T-helper 22 cell (primary cell): ENCODE results near the gene HSD17B2.

ENCODE experiments used
- DNase-seq: peaks from one replicate; pipeline ENCODE4 v3.0.0-alpha.2; 2020; ENCODE audit warnings: low read depth

HSD17B2 gene

DNA sequence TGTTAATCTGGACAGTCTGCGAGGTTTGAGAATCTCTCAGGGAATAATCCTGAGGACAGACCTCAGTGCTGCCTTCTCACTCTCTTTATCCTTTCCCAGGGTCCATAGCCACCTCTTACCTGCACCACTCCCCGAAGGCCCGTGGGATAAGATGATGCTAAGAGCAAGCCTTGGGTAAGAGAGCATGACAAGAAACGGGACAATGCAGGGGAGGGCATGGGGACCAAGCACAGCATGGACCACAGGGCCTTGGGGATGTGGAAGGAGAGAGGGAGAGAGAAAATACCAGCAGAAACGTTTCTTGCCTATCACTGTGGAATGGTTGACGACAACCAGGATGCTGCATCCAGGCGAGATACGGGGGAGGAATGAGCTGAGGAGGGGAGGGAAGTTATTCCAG lies 15.5 kb upstream of the HSD17B2 start:
- no peak for DNase-seq

DNA sequence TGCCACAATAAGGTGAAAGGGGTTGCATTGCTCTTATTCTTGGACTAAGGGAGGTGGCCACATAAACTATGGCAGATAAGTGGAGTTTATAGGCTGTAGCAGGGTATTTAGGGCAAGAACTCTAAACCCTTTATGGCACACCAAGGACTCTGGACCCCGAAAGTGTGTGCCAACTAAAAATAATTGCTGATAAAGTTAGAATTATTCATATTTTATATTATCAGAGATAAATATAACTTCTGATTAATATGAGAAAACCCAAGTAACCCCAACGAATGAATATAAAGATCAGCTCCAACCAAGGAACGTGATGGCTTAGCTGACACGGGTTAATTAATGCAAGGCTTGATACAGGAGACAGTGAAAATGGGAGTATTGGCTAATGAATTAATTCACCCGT lies 15.0 kb upstream of the HSD17B2 start:
- DNase-seq: no peak

DNA sequence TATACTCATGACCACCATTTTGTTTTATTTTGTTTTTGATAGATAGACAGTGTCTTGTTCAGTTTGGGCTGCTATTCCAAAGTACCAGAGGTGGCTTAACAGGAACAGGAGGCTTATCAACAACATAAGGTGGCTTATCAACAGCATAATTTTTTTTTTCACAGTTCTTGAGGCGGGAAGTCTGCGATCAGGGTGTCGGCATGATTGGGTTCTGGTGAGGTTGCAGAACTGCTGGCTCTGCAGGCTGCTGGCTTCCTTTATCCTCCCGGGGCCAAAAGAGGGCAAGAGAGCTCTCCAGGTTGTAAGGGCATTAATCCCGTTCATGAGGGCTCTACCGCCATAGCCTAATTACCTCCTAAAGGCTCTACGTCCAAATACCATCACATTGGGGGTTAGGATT lies 11.8 kb upstream of the HSD17B2 start:
- DNase-seq: no peak

DNA sequence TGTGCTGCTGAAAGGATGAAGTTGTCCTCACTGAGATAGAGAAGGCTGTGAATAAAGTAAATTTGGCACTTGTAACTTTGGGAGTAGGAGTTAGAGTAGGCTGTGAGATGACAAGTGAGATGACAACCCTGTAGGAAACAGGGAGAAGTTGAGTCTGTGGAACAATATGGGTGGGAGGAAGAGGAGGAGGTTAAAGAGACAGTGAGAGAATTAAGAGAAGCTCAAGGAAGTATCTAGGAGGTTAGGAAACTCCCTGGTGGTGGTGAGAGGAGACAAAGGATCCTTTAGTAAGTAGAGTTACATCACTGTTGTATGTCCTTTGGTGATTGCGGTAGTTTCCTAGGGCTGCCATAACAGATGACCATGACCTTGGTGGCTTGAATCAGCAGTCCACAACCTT lies 10.7 kb upstream of the HSD17B2 start:
- no peak for DNase-seq

DNA sequence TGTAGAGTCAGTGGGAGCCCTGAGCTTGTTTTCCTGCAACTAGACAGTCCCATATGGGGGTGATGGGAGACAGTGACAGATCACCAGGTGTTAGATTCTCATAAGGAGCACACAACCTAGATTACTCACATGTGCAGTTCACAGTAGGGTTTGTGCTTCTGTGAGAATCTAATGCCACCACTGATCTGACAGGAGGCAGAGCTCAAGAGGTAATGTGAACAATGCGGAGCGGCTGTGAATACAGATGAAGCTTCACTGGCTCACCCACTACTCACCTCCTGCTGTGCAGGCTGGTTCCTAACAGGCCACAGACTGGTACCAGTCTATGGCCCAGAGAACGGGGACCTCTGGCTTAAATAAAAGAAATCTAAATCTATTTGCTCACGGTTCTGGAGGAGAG lies 10.2 kb upstream of the HSD17B2 start:
- no peak for DNase-seq

DNA sequence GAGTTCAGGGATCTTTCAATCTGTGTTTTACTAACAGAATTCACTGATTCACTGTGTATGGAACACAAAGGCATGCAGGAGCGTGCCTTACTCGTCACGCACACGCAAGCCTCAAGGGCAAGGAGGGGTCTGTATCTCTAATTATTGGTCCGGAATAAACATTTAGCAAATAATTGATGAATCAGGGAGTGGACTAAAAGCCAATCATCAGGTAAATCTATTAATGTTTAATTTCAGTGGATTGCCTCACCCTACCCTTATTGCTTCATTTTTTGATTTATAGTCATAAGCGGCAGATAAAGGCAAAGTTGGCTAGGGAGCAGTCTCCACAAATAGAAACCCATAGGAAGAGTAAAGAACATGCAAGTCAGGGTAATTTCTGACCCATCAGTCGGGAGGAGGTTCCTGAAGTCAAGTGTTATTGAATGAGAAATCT lies 7.4 kb upstream of the HSD17B2 start:
- no peak for DNase-seq

DNA sequence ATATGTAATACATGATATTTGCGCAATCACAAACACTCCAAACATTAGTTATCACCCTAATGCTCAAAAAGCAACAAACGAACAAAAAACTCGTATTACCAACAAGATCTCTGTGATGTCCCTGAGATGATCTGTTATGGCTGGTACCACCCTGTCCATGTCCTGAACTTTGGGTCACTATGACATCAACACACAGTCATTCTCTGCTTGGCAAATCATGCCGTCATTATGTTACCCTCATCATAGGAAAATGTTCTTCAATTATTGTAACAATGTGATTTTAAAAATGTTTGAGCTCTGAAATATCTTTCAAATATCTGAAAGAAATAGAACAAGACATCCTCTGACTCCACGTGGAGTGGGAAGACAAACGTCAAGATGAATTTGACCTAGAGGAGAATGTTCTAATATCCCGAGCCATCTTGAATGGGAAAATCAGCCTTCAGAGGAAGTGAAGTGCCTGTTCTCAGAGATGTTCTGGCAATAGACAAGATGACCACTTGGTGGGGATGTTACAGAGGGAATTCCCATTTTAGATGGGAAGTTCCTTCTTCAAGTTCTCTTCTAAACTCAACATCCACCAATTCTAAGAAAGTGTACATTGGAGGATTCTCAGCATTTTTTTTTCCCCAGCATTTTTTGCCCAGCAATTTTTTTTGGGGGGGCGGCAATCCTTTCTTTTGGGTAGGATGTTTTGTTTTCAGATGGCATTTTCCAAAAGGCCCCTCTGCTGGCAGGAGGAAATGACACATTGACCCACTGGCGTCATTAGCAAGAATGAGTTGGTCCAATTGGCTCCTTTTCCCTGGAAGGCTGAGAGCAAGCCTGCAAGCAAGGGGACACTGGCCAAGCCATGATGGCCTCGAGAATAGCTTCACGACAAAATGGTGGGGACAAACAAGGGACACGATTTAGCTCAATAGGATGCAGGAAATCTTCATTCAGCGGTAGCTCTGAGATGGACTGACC lies 3.7 kb upstream of the HSD17B2 start:
- DNase-seq: no peak

DNA sequence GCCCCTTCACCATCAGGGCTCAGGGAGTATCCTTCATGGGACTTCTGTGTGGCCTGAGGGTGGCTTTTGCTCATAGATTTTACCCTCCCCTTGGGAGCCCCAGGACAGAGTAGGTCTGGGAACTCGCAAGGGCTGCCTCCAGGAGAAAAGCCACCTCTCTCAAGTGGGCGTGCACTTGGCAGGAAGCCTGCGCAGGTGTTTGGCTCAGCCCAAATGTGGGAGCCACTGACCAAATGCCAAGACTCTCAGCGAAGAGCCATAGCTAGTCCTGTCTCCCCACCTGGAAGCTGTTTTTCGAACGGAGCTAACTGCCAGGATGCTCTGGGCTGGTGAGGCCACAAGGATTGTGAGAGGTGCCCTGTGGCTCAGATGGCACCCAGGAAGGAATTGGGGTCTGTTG lies 2.0 kb upstream of the HSD17B2 start:
- no peak for DNase-seq

DNA sequence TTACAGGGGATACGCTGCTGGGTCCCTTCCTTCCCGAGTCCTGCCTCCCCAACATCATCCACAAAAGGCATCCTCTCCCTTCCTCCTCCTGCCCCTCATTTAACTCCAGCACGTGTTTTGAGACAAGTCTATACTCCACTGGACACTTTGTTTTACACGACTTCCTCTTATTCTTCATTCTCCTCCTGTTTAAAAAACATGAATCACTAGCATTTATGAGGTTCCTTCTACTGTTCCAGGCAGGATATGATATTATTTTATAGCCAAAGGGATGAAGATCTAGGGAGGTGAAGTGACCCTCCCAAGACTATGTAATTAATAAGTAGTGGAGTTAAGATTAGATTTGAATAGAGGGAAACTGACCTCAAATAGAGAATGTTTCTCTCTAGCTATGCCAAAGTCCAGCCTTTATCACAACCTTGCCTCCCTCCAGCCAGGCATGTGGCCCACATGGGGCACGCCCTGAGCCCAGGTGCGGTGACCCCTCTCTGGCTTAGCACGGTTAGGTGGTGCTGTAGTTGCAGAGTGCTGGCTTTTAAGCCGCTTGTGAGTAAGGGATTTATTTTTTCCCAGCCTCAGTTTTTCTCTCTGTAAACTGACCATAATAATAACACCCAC lies 1.3 kb upstream of the HSD17B2 start:
- no peak for DNase-seq

DNA sequence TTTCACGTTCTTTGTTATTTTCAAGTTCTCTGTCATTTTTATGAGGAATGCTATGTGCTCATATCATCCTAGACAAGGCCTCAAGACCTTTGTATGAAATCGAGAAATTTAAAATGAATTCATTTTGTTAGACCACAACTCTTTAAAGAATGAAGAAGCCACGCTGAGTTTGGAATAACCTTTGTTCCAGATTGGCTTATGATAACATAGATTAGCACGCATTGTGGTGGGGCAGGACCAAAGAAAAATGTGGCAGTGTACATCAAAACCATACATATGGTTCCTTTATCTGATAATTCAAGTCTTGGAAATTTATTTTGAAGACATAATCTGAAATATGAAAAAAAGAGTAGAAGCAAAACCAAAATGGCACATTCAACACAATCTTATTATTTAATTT lies 2.2 kb downstream of the HSD17B2 start:
- DNase-seq: no peak

DNA sequence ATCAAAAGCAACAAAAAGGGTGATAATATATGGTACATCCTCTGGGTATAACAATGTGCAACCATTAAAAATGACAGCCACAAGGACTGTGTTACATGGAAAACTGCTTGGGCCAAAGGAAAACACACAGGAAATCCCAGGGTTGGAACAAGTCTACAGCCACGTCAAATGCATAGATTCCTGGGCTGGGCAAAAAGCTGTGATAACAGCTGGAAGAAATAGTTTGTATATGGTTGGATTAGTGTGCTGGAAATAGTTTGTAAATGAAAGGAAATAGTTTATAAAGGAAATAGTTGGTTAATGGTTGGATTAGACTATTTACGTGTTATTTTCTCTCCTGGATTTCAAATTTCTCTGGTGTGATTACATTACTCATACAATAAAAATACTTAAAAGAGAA lies 2.6 kb downstream of the HSD17B2 start:
- DNase-seq: no peak

DNA sequence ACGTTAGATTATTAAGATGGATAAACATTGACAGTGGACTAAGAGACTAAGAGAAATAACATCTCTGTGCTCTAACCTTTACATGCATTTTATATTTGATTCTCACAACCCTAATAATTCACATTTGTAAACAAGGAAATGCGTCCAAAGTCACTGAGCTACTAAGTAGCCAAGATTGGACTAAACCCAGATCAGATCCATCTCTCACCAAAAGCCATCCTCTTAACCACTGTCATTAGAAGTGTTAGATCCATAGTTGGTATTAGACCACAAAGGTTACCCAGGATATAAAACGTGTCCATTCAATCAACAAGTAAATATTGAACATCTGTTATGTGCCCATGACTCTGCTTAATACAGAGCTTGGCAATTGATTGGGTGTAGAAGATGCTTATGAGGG lies 5.2 kb downstream of the HSD17B2 start:
- DNase-seq: no peak

DNA sequence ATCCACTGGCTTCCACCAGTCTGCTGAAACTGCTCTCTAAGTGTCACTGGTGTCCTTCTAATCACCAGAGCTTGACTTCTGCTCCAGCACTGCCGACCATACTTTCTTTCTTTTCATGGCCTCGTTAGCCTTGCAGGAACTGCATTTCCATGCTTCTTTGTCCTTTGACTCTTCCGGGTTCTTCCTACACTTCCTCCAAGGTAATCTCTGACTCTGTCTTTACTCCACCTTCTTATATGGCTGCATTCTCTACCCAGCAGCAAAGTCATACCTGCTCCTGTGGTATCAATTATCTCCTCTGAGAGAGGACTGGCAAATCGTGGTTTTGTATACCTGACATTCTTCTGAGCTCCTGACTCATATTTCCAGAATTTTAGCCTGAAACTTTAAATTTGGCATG lies 6.5 kb downstream of the HSD17B2 start:
- no peak for DNase-seq

DNA sequence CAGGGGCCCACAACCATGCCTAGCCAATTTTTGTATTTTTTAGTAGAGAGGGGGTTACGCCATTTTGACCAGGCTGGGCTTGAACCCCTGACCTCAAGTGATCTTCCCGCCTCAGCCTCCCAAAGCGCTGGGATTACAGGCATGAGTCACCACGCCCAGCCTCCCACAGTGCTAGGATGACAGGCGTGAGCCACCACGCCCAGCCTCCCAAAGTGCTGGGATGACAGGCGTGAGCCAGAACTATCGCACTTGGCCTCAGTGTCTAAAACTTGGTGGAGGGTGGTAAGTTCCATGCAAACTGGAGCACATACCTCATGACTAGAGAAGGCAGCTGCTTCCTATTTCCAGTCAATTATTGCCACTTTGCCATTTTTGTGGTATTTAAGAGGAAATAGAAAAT lies 7.1 kb downstream of the HSD17B2 start:
- DNase-seq: no peak

DNA sequence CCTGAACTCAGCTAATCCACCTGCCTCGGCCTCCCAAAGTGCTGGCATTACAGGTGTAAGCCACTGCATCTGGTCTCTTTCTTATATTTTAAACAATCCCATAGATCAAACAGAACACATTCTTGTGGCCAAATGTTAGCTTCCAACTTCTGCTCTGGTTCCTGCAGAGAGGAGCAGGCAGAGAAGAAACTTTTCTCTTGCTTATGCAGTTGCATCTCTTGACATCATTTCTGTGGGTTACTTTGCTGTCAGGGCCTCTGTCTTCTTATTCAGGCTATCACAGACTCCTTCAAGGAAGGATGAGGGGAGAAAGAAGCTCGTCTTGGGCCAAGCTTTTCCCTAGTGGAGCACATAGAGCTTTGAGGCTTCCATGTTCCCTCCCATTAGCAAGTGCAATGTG lies 7.8 kb downstream of the HSD17B2 start:
- no peak for DNase-seq

DNA sequence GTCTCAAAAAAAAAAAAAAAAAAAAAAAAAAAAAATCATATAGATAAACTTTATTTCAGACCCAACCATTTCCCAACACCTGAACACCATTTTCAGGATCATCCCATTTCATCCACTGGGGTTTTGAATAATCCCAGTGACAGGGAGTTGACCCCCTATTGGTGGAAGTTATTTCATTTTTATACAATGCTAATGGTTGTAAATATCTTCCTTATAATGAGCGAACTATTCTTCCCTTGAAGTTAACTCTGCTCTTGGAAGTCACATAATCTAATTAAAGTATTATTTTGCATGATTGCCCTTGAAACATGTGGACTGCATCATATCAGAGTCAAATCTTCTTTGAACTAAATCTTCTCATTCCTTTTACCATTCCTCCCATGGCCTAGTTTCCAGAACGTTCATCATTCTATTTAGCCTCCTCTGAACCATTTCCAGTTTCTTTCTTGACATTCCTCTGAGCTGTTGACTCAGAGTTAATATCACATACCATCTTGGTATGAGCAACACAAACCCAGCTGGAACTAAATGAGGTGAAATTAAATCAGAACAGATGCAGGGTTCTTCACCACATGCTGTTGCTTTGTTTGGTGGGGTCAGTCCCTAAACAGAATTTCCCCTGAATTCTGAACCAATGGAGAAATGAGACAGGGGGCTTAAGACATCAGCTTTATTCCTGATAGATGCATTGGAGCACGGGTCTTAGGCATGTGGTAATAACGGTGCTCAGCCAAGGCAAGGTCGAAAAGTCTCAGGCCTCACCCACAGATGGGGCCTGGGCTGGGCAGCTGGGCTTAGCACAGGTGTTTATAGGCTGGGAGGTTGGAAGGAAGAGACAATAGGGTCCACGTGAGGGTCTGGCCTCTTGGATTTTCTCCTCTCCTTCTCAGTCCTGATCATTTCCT lies 8.9 kb downstream of the HSD17B2 start:
- no peak for DNase-seq

DNA sequence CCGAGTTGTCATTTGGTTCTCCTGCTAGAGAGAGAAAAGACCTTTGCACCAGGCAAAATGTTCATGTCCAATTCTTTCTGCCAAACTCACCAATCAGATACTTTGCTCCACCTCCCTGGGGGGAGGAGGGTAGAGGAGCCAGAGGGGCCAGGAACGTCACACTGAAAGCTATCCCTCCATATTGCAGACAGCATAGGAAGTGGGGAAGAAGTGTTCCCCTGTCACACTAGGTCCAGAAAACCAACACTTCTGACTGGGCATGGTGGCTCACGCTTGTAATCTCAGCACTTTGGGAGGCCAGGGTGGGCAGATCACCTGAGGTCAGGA lies 9.5 kb downstream of the HSD17B2 start:
- no peak for DNase-seq

DNA sequence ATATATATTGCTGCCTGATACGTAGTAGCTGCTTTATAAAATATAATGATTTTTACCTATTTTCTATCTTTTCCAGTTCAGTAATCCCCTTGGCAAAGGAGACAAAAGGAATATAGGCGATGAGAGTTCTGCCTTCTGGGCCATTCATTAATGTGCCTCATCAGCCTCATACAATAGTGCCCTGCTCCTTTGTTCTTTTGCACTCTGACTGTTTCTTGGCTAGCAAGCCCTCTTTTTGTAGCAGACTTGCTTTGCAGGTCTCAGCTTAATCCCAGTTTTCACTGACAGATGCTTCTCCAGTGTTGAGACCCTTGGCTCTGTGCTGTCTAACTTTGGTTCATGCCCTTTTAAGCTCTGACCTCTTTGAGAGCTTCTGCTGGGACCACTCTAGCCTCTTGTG lies 10.4 kb downstream of the HSD17B2 start:
- no peak for DNase-seq

DNA sequence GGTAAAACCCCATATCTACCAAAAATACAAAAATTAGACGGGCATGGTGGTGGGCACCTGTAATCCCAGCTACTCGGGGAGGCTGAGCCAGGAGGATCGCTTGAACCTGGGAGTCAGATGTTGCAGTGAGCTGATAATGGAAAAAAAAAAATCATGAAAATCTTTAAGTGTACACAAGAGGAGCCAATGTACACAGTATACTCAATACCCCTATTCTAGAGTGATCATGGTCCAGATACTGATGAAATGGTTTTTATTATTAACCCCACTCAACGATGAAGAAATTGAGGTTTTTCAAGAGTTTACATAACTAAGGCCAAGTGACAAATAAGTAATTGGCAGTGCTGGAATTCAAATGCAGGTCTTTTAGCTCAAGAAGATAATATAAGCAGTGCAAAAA lies 11.5 kb downstream of the HSD17B2 start:
- DNase-seq: no peak

DNA sequence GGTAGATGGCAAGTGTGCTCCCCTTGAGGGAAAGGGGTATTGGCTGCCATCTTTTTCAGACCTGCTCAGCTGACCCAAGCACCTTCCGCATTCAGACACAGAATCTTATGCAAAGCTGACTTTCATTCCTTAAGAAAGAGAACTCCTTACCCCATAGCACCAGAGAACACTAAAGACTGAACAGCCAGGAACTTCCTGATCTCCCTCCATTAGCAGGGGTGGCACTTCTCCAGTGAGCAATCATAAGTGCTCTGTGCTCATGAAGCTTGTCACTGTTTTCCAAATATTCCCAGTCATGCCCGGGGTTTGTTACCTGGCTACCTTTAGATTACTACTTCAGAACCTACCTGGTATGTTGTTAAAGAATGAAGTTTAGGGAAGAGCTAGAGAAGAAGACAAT lies 11.9 kb downstream of the HSD17B2 start:
- no peak for DNase-seq

DNA sequence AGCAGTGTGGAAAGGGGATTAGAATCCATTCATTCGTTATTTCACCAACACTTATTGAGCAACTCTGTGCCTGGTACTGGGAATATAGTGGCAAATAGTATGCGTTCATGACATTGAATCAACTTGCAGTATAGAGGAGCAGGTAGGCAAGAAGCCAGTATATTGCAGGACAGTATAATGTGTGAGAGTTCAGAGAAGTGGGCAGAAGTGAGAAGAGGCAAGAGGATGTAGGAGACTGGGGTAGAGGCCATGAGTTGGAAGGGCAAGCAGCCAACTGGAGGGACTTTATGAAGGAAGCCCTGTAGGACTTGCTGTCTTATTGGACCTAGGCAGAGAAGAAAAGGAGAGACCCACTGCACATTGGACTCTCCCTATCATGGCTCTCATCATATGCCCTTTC lies 12.3 kb downstream of the HSD17B2 start:
- no peak for DNase-seq

DNA sequence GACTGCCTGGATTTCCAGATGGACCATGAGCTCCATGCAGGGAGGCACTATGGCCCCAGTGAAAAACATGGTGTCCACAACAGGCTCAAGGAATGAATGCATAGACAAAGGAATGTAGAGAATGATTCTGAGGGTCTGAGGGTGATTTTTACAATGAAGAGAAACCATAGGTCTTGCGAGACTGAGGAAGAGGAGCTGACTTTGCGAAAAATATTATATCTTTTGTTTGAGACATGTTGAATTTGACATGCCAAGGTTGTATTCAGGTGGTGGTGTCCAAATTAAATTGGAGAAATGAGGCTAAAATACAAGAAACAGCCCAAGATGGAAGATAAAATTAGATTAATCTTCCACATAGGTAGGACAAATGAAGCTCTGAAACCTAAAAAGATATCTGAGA lies 12.7 kb downstream of the HSD17B2 start:
- DNase-seq: no peak

DNA sequence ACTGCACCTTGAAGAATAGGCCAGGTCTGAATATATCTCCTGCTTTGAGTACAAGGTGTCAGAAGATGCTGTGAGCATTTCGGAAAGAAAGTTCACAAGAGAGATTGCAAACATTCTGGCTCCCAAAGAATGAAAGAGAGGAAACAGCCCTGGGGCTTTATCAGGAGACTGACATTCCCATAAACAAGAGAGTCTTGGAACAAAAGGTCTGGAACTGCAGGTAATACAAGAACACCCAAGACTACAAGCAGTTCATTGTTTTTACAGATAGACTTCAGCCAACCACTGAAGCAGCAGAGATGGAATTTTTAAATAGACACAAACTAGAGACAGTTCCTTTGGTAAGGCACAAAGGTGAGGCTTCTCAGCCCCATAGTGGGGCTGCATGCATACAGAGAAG lies 14.4 kb downstream of the HSD17B2 start:
- no peak for DNase-seq
